ENCODE results near the gene EXOC3.
"Not testable (repeated sequence)": the region's sequence is repeated elsewhere in the genome, so short reads cannot be mapped to it uniquely, and the experiment has no call there.

EXOC3 gene

DNA sequence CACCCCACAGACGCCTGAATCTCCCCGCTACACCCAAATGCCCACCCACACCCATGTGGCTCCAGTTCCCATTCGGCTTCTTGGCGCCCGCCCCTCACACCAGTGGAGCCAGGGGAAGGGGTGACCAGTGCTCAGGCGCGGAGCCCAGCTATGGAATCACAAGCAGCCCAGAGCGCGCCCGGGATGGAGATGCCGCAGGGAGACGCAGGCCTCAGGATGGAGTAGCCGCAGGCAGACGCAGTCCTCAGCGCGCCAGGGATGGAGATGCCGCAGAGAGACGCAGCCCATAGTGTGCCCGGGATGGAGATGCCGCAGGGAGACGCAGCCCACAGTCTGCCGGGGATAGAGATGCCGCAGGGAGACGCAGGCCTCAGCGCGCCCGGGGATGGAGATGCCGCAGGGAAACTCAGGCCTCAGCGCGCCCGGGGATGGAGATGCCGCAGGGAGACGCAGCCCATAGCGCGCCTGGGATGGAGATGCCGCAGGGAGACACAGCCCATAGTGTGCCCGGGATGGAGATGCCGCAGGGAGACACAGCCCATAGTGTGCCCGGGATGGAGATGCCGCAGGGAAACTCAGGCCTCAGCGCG lies 65.1 kb downstream of the EXOC3 start:
- not testable (repeated sequence) for DNase-seq

DNA sequence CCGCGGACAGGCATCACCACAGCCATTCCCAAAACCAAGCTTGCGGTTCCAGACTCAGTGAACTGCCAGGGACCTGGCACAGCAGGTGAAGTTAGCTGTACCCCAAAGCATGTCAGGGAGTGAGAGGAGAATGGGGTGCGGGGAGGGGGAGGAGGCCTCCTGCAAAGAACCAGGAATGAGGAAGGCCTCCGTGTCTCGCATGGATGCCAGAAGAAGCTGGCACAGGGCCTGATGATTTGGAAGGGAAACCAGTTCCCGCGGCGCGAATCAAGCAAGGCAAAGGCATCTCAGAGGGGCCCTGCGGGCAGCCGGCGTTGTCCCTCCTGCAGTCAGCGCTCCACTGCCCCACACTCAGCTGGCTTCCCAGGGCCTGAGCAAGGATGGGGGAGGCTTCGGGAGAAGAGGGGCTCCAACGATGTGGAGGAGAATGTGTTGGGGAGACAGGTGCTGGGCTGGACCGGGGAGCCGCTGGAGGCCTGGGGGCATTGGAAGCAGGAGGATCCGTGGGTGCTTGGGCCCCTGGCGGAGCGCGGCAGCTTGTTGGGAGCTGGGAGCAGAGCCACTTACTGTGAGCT lies 66.7 kb downstream of the EXOC3 start:
- no peak for DNase-seq

- DNase-seq, result no peak
These were observed 67.5 kb downstream of the EXOC3 start for GRCh38 chr5:510521-510920.

- no peak for DNase-seq
These were observed 68.5 kb downstream of the EXOC3 start for GRCh38 chr5:511476-511875.

GRCh38 chr5:513216-514100 lies 70.5 kb downstream of the EXOC3 start:
- no peak for DNase-seq

GRCh38 chr5:514101-514485 lies 71.1 kb downstream of the EXOC3 start:
- DNase-seq, result no peak

- no peak for DNase-seq
These were observed 71.7 kb downstream of the EXOC3 start for GRCh38 chr5:514673-515072.

DNA sequence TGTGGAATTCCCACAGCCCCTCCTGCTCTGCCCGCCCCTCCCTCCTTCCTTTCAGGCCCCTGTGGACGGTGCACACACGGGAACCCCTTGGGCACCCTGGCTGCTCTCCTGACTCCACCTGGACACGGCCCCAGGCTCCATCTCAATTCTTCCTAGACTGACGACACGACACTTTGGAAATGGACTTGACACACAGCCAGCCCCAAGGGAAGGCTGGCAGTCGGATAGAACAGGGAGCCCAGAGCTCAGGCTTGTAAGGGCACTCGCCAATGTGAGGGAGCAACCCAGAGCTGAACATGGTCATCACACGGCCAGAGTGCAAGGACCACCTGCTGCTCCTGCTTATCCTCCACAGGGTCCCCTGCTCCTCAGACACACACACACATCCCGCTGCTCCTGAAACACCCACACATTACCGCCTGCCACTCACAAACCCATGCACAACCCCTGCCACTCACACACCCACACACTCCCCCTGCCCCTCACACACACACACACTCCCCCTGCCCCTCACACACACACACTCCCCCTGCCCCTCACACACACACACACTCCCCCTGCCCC lies 72.4 kb downstream of the EXOC3 start:
- no peak for DNase-seq

DNA sequence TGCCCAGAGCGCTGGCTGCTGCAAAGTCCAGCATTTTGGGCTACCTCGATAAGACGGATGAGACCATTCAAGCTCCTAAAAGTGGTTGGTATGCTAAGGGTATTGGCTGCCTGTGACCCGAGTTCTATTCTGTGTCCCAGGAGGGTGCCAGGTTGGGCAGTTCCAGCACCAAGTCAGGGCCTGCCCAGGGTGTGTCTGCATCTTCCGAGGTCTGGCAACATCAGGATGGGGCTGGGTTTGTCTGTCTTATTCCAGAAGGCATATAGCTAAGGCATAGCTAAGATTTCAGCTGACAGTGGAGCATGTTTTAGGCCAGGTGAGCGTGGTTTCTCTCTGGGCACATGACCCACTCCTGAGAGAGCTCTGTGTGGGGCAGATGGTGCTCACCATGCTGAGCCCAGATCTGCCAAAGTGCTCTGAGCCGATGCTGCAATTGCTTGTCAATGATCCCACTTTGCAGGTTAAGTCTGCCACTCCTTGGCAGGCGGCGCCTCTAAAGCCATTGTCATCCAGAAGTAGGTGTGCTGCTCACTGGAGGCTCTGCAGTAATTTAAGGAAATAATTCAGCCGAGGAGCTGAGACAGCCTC lies 73.5 kb downstream of the EXOC3 start:
- DNase-seq, result no peak

Measured in activated effector memory CD4-positive, alpha-beta T cell treated with Interleukin-2 at 50 U/mL for 16 hours (primary cell).